NOMO-1 treated with dmso at 0.1 percent for 144 hours (cell line): ENCODE measurements around the gene SBF2.

Source experiments
- DNase-seq: peaks from one replicate; lab custom pipeline; 2025; ENCODE audit not compliant: unreplicated experiment; lab: John Stamatoyannopoulos, UW

Gene SBF2

DNA sequence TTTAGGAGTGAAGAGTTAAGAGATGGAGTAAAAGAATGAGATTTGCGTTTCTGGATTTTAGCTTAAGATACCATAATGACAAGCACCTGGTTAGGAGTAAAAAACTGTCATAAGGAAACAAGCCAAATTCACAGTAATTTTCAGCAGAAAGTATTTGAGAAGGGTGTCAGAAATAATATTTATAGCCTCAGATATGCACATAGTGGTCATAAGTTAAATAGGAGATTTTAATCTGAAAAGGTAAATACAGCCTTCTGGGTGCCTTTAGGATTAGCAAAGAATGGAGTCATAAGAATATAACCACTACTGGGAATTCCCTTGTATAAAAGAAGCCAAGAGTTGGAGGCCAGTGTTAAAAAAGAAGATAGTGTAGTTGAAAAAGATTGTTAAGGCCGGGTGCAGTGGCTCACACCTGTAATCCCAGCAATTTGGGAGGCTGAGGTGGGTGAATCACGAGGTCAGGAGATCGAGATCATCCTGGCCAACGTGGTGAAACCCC lies 470.1 kb downstream of the SBF2 start:
- no peak for DNase-seq

DNA sequence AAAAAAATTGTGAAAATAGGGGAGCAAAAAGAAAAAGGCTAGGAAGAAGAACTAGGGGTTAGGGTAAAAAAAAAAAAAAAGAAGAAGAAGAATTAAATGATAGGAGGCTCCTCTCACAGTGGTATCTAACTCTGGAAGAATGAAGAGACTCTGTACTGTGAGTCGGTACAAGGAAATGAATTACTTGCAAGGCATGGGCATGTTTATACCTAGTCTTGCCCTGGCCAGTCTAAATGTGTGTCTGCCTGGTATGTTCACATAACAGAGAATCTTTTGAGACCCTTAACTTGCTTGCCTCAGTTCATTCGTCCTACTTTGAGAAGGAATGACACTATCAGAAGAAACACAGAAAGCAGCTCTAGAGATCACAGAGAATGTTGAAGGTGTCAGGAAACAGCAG lies 470.6 kb downstream of the SBF2 start:
- DNase-seq, result no peak

DNA sequence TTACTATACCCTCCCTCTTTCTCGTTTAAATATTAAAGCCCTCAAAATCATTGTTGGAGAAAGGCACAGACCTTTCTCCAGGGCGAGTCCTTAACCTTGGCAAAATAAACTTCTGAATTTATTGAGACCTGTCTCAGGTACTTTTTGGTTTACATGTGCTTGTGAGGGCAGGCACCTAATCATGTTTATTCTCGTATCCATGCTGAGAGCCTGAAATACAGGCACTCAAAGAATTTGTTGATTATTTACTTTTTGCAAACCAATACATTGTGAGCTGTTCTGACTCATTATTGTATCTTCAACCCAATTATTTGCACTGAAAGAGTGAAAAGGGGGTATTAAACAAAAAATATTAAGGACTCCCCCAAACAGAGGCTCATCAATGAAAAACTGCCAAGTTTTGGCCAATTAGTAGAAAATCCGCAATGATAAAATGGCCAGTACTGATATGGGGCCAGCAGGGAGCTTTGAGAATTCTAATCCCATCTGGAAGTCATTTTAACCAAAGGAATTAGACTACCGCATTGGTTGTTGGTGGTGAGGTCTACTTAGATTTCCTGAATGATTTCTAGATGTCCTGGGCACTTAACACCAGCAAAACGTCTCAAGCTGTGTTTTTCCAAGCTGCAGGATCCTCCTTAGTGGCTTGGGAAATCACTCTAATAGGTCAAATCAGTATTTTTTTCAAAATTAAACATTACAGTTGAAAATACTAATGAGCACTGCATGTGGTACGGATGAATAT lies 472.8 kb downstream of the SBF2 start:
- no peak for DNase-seq

DNA sequence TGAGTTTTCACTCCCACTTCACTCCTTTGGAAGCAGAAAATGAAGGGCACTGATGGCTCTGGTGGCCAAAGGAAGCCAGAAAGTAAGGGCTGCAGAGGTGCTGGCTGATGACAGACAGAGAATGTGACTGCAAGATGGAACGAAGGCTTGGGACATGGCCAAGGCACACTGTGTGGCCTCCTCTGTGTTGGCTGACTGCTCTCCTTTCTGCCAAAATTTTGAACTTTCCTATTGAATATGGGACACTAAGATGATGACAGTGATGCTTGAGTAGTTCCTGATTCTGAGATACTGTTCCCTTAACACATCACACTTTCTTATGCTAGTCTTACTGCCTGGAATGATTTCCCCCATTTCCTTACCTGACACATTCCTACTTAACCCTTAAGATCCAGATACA lies 473.8 kb downstream of the SBF2 start:
- DNase-seq, result no peak

DNA sequence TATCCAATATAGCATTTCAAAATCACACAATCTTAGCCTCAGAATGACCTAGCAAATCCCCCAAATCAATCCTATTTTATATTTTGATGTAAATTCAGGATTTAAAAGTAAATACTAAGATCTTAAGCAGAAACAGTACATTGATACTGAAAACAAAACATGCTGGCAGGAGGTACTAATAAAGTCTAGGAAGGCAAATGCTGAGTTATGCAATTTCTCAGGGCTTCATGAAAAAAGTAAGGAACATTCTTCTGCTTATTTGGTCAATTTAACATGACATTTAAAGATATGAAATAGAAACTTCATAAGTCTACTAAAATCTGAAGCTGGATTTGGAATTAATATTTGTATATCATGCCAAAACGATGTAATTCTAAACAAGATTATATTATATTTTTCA lies 476.8 kb downstream of the SBF2 start:
- no peak for DNase-seq

DNA sequence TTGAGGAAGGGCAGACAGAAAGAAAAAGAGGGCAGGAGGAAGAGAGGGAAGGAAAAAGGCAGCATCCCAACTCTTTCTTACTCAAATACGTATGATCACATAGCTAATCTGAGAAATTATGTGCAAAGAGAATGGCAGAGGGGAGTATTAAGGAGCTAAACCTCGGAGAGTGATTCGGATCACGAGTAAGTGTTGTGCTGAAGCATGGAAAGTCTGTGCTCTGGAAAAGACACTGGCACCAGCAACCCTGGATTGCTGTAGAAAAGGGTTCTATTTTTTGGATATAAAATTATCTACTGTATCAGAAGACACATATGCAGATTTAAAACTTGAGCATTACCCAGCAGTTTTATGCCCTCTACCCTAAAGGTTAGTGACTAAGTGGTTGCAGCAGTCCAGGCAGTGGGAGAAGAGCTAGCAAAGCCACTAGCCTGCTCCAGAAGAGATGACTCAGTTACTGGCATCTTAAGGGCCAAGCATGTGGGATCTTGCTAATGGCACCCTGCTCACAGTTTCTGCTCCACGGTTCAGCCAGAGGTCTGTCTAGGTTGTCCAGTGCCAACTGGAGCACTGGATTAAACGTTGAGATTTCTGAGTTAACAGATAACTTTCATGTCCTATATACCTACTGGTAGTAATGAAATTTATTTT lies 478.4 kb downstream of the SBF2 start:
- no peak for DNase-seq

DNA sequence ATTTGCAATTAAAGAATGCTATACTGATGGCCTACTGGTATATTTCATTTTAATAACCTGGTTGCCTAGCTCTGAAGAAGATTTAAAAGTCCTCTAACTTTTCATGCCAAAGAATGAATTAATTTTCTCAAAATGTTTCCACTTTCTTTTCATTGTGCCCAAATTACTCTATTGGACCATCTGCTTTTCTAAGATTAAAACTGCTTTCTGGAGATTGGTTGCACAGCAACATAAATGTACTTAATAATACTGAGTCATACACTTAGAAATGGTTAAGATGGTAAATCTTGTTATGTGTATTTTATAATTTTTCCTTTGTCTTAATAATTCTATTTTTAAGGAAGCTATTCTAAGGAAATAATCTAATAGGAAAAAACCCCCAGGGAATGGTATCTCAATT lies 479.9 kb downstream of the SBF2 start:
- no peak for DNase-seq

DNA sequence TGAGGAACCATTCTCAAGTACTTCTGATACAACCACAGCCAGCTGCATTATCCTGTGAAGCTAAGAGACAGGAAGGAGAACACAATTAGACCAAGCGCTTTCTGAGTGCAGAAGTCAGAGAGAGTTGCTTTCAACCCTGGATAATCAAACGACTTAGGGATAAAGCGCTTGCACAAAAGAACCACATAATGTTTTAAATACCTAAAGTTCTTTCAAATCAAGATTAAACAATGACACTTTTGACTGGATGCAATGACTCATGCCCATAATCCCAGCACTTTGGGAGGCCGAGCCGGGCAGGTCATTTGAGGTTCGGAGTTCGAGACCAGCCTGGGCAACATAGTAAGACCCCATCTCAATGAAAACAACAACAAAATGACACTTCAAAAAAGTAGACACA lies 485.1 kb downstream of the SBF2 start:
- no peak for DNase-seq

DNA sequence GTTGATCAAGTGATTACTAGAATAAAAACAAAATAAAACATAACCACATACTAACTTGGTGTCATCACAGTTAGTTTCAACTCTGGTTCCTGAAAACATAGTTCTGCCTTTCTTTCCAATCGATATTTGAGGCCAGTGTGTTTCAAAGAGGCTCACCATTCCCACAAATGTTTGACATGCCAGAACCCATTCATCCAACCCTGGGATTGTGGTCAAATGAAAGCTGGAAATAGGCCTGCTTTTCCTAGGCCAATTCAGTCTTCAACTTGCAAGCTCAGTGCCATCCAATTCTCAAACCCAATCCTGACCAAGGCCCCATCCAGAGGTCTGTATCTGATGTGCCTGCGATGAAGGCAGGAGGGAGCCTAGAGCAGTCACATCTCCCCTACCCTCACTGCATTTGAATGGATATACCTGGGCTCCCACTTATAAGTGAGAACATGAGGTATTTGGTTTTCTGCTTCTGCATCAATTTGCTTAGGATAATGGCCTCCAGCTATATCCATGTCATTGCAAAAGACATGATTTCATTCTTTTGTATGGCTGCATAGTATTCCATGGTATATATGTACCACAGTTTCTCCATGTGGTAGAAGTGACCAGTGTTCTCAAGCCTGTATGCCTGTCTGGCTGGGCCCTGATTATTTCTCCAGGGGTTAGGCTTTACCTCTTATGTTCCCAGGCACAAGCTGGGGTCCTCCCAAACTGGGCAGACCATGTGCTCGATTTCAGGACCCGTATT lies 486.9 kb downstream of the SBF2 start:
- DNase-seq, result no peak

DNA sequence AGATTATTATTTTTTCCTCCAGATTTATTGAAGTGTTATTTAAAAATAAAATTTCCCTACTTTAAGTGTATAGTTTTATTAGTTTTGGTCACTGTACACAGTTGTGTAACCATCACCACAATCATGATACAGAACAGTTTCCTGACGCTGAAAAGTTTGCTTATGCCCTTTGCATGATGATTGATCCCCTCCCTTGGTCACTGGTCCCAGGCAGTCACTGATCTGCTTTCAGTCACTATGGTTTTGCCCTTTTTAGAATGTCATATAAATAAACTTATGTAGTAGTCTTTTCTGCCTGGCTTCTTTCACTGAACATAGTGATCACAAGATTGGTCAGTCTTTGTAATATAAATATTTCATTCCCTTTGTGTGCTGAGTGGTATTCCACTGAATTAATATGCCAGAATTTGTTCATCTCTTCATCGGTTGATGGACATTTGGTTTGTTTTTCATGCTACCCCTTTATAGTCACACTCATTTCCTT lies 489.6 kb downstream of the SBF2 start:
- DNase-seq, result no peak

DNA sequence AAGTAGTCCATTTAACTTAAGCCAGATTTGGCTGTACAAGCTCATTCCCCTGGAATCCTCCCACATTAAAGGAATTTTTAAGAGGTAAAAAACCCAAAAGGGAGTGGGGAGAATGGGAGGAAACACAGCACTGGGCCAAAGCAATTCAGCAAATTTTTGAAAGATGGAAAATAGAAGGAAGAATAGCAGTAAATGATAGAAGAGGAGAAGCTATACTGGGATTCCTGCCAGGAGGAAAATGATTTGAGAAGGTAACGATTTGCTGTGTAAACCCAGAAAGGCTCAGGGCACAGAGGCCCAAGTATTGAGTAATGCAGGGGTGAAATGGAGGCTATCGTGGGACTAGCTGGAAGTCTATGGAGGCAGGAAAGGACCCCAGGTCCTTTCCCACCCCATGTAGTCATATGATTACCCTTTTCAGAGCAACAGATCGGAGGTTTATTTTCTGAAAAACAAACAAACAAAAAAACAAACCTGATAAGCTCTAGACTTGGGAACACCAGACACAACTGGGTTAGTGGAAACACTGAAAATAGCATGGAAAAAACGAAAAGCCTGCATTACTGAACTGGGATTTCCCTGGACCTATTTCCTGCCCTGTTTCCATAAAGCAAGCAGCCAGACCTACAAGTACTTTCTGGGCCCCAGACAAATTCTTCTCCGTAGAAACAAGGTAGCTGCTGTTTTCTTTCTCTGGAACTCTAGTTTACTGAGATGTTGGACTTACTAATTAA lies 490.2 kb downstream of the SBF2 start:
- no peak for DNase-seq

DNA sequence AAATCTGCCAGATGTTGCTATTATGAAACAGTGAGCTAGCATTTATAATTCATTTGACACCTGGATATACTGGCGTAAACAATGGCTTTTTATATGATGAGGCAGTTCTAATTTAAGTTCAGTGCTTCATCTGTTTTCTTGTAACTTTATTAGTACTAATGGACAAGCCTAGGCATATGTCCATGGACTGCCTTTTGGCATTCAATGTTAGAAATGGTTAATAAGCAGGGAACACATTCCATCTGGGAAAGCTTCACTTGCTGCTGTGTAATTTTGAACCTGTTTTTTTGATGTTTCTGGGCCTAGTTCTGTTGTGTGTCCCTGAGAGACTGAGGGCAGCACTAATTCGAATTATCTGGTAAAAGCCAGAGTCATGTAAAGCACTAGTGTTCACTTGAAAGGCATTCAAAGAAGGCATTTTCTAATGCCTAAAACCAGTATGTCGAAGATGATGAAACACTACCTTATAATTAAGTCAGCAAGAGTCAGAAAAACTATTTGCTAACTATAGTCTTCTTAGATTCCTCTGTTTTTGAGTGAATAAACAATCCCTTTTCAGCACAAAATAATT lies 491.6 kb downstream of the SBF2 start:
- DNase-seq, result no peak

DNA sequence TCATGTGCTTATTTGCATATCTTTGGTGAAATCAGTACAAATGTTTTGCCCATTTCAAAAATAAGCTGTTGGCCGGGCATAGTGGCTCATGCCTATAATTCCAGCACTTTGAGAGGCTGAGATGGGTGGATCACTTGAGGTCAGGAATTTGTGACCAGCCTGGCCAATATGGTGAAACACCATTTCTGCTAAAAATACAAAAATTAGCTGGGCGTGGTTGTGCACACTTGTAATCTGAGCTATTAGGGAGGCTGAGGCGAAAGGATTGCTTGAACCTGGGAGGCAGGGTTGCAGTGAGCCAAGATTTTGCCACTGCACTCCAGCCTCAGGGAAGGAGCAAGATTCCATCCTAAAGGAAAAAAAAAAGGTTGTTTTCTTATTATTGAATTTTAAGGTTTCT lies 494.1 kb downstream of the SBF2 start:
- no peak for DNase-seq

DNA sequence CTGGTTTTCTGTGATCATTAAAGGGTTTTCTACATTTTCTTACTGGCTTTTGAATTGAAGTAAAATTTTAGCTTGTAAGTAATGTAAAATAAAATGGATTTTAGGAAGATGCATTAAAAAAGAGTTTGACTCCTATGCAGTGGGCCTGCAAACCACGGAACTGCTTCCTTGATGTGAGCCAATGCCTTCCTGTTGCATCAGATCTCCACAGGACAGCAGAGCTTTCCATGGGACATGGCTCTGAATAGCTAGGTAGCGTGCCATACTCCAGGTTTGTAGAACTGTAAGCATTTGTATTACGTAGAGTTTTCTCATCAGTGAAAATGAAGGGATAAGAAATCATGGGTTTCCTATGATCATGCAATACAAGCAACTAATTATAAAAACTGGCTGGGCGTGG lies 496.7 kb downstream of the SBF2 start:
- DNase-seq, result no peak

DNA sequence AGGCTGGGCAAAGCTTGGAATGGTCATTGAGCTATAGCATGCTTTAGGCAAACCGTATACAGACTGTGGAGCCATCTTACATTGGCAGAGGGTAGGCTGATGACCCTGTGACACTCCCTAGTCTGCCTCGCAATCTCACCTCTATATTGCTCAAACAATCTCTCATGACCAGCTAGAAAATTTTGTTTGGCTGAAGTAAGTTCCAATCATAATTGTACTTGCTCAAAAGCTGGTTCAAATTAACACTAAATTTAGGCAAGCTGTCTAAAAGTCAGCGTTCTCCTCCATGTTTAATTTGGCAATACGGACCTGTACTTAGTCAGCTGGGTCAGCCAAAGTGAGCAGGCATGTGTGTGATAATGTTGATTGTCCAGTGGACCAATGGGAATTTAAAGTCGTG lies 497.2 kb downstream of the SBF2 start:
- DNase-seq, result no peak

DNA sequence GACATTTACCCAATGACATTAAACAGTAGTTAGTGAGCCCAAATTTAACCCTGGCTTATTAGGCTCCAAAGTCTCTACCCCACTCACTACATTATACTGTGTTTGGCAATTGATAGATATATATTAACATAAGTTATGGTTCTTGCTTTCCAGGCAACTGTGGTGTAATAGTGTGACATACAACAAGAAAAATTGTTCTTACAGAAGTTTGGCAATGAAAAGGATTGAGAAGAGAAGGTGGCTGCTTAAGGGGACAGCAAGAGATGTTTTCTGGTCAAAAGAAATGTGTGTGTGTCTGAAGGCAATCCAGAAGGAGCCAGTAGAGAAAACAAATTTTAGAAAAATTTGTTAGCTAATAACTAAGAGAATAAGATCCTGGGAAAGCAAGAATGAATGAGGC lies 497.8 kb downstream of the SBF2 start:
- no peak for DNase-seq

DNA sequence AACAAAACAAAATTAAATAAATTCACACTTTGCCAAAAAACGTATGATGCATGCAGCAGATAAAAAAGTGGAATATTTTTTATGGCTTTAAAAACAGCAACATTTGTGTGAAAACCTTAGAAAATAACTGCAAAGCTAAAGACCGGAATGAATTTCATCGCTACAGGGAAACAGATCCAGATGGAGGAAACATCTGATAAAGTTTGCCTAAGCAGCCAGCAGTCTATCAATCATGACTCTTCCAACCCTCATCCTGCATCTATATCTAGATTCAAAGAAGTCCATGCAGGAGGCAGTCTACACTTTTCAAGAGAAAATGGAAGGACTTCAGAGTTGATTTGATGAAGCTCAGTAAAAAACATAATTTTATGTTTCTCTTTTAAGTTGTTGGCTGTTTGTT lies 503.3 kb downstream of the SBF2 start:
- no peak for DNase-seq

DNA sequence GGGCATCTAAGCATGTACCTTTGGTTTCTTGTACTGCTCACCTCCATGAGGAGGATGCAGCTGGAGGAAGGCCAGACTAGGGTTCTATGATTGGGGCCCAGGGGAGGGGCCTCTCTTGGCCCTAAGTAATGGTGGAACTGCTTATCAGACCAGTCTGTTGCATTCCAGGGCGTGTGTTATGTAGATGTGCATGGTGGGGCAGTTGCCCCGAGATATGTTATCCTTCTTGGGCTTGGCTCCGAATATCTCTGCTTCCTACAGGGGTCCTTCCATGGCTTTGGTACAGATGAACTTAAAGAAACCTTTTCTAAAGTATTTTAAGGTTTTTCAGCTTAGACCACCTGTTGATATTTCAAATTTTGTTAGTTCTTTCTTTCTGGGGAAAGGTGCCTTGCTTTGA lies 504.1 kb downstream of the SBF2 start:
- DNase-seq, result no peak

DNA sequence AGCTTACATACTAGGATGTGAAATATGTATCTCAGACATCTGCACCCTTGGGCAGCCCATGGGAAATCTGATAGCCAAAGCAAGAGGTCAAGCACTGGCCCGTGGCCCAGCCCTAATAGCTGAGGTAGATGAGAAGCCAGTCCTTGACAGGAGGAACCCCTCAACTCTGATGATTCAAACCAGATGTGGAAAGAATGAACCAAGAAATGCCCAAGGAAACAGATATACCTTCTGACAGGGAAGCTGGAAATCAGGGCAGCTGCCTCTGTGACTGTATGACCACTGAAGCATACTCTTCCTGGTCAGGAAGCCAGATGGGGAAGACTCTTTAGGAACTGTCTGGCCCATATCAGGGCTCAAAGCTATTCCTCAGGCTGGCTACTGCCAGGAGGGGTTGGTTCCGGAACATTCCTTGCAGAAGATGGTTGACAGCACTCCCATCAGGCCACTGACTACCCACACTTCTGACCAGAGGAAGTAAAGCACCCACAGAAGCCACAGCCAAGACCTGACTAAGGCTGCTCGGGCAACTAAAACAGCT lies 506.0 kb downstream of the SBF2 start:
- peak; percentile 1 for DNase-seq

DNA sequence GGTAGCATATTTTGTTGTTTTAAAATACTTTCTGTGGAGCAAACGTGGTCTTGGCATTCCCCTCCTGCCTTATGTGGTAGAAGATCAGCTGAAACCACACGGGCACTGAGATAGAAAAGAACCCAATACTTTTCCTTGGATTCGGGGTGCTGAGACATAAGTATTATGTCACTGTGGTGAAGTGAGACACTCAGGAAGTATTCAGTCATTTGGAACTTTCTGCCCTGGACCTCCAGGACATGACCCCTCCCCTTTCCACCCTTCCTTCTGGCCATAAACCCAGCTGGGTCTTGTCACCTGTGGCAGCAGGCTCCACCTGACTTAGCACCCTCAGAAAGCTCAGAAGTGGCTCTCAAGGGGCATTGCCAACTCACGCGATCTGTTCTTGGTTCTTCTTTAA lies 506.8 kb downstream of the SBF2 start:
- DNase-seq, result no peak
